OCI-LY7 (cell line): ENCODE results near the gene SPATA7. TPM values are rescaled to one million over a fixed set of nuclear protein-coding genes. Genes with fewer than 3 reads are reported as not detected.

Experiments
- BruUV-seq: library from RNA; stranded (reverse); fragments of 400-500 nt; replicated peaks from 2 replicates; lab custom pipeline; 2021; lab: Mats Ljungman, UMichigan
- CTCF ChIA-PET: fragments of 300-600 bp; sonication (Branson Sonifier 250); formaldehyde crosslinking; loops from one replicate; lab custom pipeline; 2022; ENCODE audit warnings: antibody characterized with exemption; ENCODE audit not compliant: unreplicated experiment; lab: Charles Lee
- POLR2A ChIA-PET: fragments of 300-600 bp; sonication (Branson Sonifier 250); formaldehyde crosslinking; loops from one replicate; lab custom pipeline; 2022; ENCODE audit warnings: antibody characterized with exemption; lab: Charles Lee
- DNase-seq: peaks from one replicate; pipeline ENCODE4 v3.0.0-alpha.2; 2015; ENCODE audit warnings: low spot score
- H2AFZ ChIP-seq: fragments of 200-600 bp; sonication (generic), shearing (Covaris generic); 2 replicates; pipeline ENCODE4 v1.6.1; 2014; ENCODE audit warnings: mild to moderate bottlenecking, antibody characterized with exemption, low read length, moderate library complexity
- H3K27ac ChIP-seq: fragments of 200-600 bp; sonication (generic); 2 replicates; pipeline ENCODE4 v1.5.1; 2014; ENCODE audit warnings: mixed run types, low read depth, mild to moderate bottlenecking, moderate library complexity, low read length, inconsistent platforms; ENCODE audit not compliant: poor library complexity, severe bottlenecking
- H3K36me3 ChIP-seq: fragments of 200-600 bp; sonication (generic); 2 replicates; pipeline ENCODE4 v1.6.1; 2014; ENCODE audit warnings: mild to moderate bottlenecking, antibody characterized with exemption, low read length, moderate library complexity, mixed read lengths; ENCODE audit not compliant: insufficient read depth
- H3K4me1 ChIP-seq: fragments of 200-600 bp; sonication (generic); 2 replicates; pipeline ENCODE4 v1.5.1; 2014; ENCODE audit warnings: mild to moderate bottlenecking, low read length; ENCODE audit not compliant: insufficient read depth, poor library complexity, severe bottlenecking
- H3K4me2 ChIP-seq: fragments of 200-600 bp; sonication (generic); 2 replicates; pipeline ENCODE4 v1.6.1; 2014; ENCODE audit warnings: mild to moderate bottlenecking, low read length
- H3K4me3 ChIP-seq: fragments of 200-600 bp; sonication (generic); 2 replicates; pipeline ENCODE4 v1.5.1; 2014; ENCODE audit warnings: mild to moderate bottlenecking, low read depth, low read length; ENCODE audit not compliant: poor library complexity, severe bottlenecking
- H3K79me2 ChIP-seq: fragments of 200-600 bp; sonication (generic); 2 replicates; pipeline ENCODE4 v1.6.1; 2016; ENCODE audit warnings: low read depth, mild to moderate bottlenecking, low read length, moderate library complexity, mixed read lengths; ENCODE audit not compliant: insufficient read depth
- H3K9me2 ChIP-seq: fragments of 200-600 bp; sonication (generic); 2 replicates; pipeline ENCODE4 v1.6.1; 2016; ENCODE audit warnings: mild to moderate bottlenecking, low read length, mixed read lengths; ENCODE audit not compliant: insufficient read depth
- H3K9me3 ChIP-seq: fragments of 200-600 bp; sonication (generic); 2 replicates; pipeline ENCODE4 v1.6.1; 2014; ENCODE audit warnings: mild to moderate bottlenecking, mixed run types, low read length, mixed read lengths
- H4K20me1 ChIP-seq: fragments of 200-600 bp; sonication (generic); 2 replicates; pipeline ENCODE4 v1.6.1; 2014; ENCODE audit warnings: mild to moderate bottlenecking, antibody characterized with exemption, low read length, moderate library complexity, mixed read lengths; ENCODE audit not compliant: insufficient read depth
- EZH2phosphoT487 ChIP-seq: fragments of 200-600 bp; sonication (generic); IDR thresholded peaks from 2 replicates; pipeline ENCODE4 v1.6.1; 2018; ENCODE audit warnings: low read depth, borderline replicate concordance, mild to moderate bottlenecking, mixed run types, antibody characterized with exemption, low read length, moderate library complexity, mixed read lengths
- intact Hi-C: fragments of 100-400 bp; cut with micrococcal nuclease; formaldehyde crosslinking; loops from one replicate; pipeline ENCODE4 v1.10.0; 2022; ENCODE audit not compliant: unreplicated experiment
- total RNA-seq, 2 experiments: library from RNA; depleted of rRNA in 1 of 2; stranded (reverse); fragments of >200 nt in 1 of 2; shearing (Covaris generic) in 1 of 2; gene quantifications; 2 replicates each; pipeline ENCODE4 v1.2.3, GENCODE V29; 2014 to 2022
- TF ChIP-seq, protein P1 (sequence below): fragments of 200-600 bp; sonication (generic); conservative IDR thresholded peaks from 2 replicates; pipeline ENCODE4 v1.5.1; 2014; ENCODE audit warnings: mild to moderate bottlenecking, antibody characterized with exemption, low read length, moderate library complexity, mixed read lengths

SPATA7 gene
- total RNA-seq, 2 experiments from 2014 or later: 6.3 to 10.3 TPM

DNA sequence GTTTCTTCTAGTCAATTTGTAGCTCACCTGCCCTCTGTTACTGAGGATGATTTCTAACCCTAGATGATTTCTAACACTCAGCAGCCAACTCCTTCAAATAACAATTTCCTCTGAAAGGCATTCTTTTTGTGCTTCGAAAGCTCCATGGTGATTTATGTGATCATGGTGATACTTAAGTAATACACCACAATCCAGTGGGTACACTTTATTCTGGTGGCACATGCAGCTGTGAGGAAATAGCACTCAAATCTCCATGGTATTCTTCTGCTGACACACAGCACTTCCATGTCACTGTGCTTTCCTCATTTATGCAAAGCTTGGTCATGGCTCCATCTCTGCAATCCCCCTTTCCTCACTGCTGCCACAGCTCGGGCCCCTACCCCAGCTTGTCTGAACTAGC lies 95.6 kb downstream of the SPATA7 start:
- no peaks in the 10 kb centered on the region for H3K79me2 ChIP-seq
- CTCF ChIA-PET: no interaction called here

DNA sequence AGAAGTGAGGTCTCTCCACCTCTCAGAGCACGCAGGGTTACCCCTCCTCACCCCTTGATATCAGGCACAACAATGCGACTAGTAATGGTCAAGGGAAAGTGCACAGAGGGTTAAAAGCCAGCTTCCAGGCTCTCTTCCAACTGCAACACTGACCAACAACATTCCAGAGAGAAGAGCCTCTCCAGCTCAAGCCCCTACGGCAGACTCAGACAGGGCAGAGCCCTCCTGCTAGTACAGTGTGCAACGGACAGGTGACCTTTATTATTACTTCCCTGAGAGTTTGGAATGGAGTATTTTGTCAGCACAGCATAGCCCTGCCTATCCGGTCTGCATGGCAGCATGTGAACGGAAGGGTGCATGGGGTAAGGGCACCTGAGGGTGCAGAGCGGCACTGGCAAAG lies 96.3 kb downstream of the SPATA7 start:
- no peak overlapping the region for H2AFZ ChIP-seq
- no peaks in the 10 kb centered on the region for H3K9me3 ChIP-seq
- H4K20me1 ChIP-seq: no peaks in the 10 kb centered on the region
- no peaks in the 10 kb centered on the region for H3K4me1 ChIP-seq
- no peak for DNase-seq
- H3K4me2 ChIP-seq: no peak overlapping the region
- ChIA-PET POLR2A (interaction anchor here (0.7 kb wide), 1 partner anchor 494 kb away, joined by 3 read pairs; no protein-coding TSS in a partner anchor), CTCF (no interaction called here)
- H3K4me3 ChIP-seq: no peak overlapping the region
- H3K27ac ChIP-seq: no peak overlapping the region
- no peaks in the 10 kb centered on the region for H3K9me2 ChIP-seq
- intact Hi-C loops: no loop called here
- no TSS peak for BruUV-seq
- H3K36me3 ChIP-seq: no peaks in the 10 kb centered on the region
- TF ChIP-seq, protein P1, sequence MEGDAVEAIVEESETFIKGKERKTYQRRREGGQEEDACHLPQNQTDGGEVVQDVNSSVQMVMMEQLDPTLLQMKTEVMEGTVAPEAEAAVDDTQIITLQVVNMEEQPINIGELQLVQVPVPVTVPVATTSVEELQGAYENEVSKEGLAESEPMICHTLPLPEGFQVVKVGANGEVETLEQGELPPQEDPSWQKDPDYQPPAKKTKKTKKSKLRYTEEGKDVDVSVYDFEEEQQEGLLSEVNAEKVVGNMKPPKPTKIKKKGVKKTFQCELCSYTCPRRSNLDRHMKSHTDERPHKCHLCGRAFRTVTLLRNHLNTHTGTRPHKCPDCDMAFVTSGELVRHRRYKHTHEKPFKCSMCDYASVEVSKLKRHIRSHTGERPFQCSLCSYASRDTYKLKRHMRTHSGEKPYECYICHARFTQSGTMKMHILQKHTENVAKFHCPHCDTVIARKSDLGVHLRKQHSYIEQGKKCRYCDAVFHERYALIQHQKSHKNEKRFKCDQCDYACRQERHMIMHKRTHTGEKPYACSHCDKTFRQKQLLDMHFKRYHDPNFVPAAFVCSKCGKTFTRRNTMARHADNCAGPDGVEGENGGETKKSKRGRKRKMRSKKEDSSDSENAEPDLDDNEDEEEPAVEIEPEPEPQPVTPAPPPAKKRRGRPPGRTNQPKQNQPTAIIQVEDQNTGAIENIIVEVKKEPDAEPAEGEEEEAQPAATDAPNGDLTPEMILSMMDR: no peak
- TF ChIP-seq EZH2phosphoT487: no peak
- no peaks in the 10 kb centered on the region for H3K79me2 ChIP-seq

More for the DNA sequence above, 95.6 kb downstream of the SPATA7 start:
- no peak overlapping the region for H3K27ac ChIP-seq
- H4K20me1 ChIP-seq: no peaks in the 10 kb centered on the region
- no TSS peak for BruUV-seq
- H3K36me3 ChIP-seq: no peaks in the 10 kb centered on the region
- no peaks in the 10 kb centered on the region for H3K9me2 ChIP-seq
- POLR2A ChIA-PET: interaction anchor here (0.9 to 1.3 kb wide), 2 partner anchors 12 to 15 kb away, joined by 3 read pairs; no protein-coding TSS in a partner anchor
- no peaks in the 10 kb centered on the region for H3K9me3 ChIP-seq
- no peak for DNase-seq
- no peak overlapping the region for H3K4me3 ChIP-seq
- TF ChIP-seq, protein P1: no peak
- H2AFZ ChIP-seq: no peak overlapping the region
- H3K4me1 ChIP-seq: no peaks in the 10 kb centered on the region
- H3K4me2 ChIP-seq: no peak overlapping the region
- intact Hi-C loops: no loop called here

DNA sequence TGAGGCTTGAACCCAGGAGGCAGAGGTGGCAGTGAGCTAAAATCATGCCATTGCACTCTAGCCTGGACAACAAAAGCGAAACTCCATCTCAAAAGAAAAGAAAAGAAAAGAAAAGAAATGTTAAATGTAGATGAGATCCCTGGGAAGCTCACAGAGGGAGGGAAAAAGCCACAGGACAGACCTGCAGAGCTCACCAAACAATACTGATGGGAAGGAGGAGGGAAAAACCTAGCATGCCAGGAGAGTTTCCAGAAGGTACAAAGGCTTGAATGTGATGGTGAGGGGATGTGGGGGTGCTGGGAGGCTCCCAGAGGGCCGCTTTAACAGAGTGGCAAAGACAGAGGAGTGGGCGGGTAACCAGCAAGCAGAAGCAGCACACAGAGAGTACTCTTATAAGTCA lies 97.1 kb downstream of the SPATA7 start:
- TF ChIP-seq, protein P1: no peak
- TF ChIP-seq EZH2phosphoT487: no peak
- Histone ChIP-seq H3K27ac (no peak overlapping the region), H4K20me1 (no peaks in the 10 kb centered on the region), H3K9me2 (no peaks in the 10 kb centered on the region), H3K4me3 (no peak overlapping the region), H3K79me2 (no peaks in the 10 kb centered on the region), H2AFZ (no peak overlapping the region), H3K4me2 (no peak overlapping the region), H3K36me3 (no peaks in the 10 kb centered on the region), H3K4me1 (no peaks in the 10 kb centered on the region), H3K9me3 (no peaks in the 10 kb centered on the region)
- CTCF ChIA-PET: no interaction called here
- intact Hi-C loops: no loop called here
- DNase-seq: no peak
- BruUV-seq: no TSS peak
- POLR2A ChIA-PET: interaction anchor here (0.7 kb wide), 2 partner anchors 79 to 495 kb away, joined by 3 to 7 read pairs; no protein-coding TSS in a partner anchor
